K562 (cell line): Measurements from ENCODE around the gene SMIM13. TPM values are rescaled to one million over a fixed set of nuclear protein-coding genes. Genes with fewer than 3 reads are reported as not detected.

ENCODE experiments used
- ATAC-seq: fragments of 200-7000 bp; cut with Tn5 transposase; 3 replicates; pipeline ENCODE4 v1.9.1; 2020; ENCODE audit warnings: moderate library complexity
- BruUV-seq: library from RNA; stranded (reverse); fragments of 400-500 nt; replicated peaks from 2 replicates; lab custom pipeline; 2021; lab: Mats Ljungman, UMichigan
- CTCF ChIA-PET: fragments of 300-600 bp; formaldehyde crosslinking; extraction: SDS; loops from one replicate; lab custom pipeline; 2021; ENCODE audit warnings: low intra/inter-chr PET ratio; lab: Yijun Ruan, JAX
- POLR2A ChIA-PET: fragments of 300-600, 350-650 bp; sonication (Branson Sonifier 250); formaldehyde crosslinking; extraction: SDS; loops from one replicate; lab custom pipeline; 2021; ENCODE audit warnings: antibody characterized with exemption, inconsistent platforms; lab: Yijun Ruan, JAX
- DNase-seq, 4 experiments: peaks; one replicate each; pipeline versions ENCODE4 v3.0.0 to v3.0.0-alpha.2; 2011 to 2018; ENCODE audit warnings: low spot score in 3 of 4, mixed read lengths in 3 of 4; ENCODE audit errors: extremely low read depth in 1 of 4
- FAIRE-seq: peaks from 2 replicates; lab custom pipeline; 2011; peaks lifted over from hg19 to GRCh38; lab: Jason Lieb, UNC
- H2AFZ ChIP-seq: 2 replicates; pipeline ENCODE4 v1.6.0; 2011; ENCODE audit warnings: low read depth, low read length, control low read depth, inconsistent platforms
- H3K27ac ChIP-seq: fragments of 200-600 bp; 3 replicates; pipeline ENCODE4 v1.8.0; 2011; ENCODE audit warnings: low read depth, mild to moderate bottlenecking, control low read depth, inconsistent platforms, low read length, moderate library complexity, mixed read lengths; ENCODE audit errors: extremely low read depth
- H3K27me3 ChIP-seq, 2 experiments: fragments of 300-600 bp in 1 of 2; 2 replicates in 1 of 2; 3 replicates in 1 of 2; pipeline versions ENCODE4 v1.6.0 to v1.8.0; 2011; ENCODE audit warnings: inconsistent platforms in 2 of 2, low read length in 2 of 2, mild to moderate bottlenecking in 1 of 2, mixed read lengths in 1 of 2, moderate library complexity in 1 of 2; ENCODE audit not compliant: control insufficient read depth in 2 of 2, insufficient read depth in 2 of 2
- H3K36me3 ChIP-seq: fragments of 300-600 bp; 3 replicates; pipeline ENCODE4 v1.8.0; 2011; ENCODE audit warnings: mild to moderate bottlenecking, low read length, inconsistent platforms; ENCODE audit not compliant: control insufficient read depth, insufficient read depth
- H3K4me1 ChIP-seq, 2 experiments: fragments of 200-600 bp in 1 of 2; replicated peaks in 1 of 2; 2 replicates in 1 of 2; 3 replicates in 1 of 2; pipeline versions ENCODE4 v1.5.1 to v1.8.0; 2011; ENCODE audit warnings: inconsistent platforms in 2 of 2, low read length in 2 of 2, mild to moderate bottlenecking in 1 of 2, mixed read lengths in 1 of 2, moderate library complexity in 1 of 2; ENCODE audit not compliant: control insufficient read depth in 2 of 2, insufficient read depth in 2 of 2
- H3K4me2 ChIP-seq: 2 replicates; pipeline ENCODE4 v1.6.1; 2011; ENCODE audit warnings: low read length, control low read depth, inconsistent platforms, mixed read lengths; ENCODE audit not compliant: insufficient read depth
- H3K4me3 ChIP-seq: fragments of 200-600 bp; sonication (generic), shearing (Covaris generic); 2 replicates; pipeline ENCODE4 v1.5.1; 2016; ENCODE audit warnings: control low read depth, inconsistent platforms
- H3K79me2 ChIP-seq: fragments of 200-600 bp; 3 replicates; pipeline ENCODE4 v1.8.0; 2011; ENCODE audit warnings: low read length, inconsistent platforms; ENCODE audit not compliant: control insufficient read depth, insufficient read depth
- H3K9ac ChIP-seq, 2 experiments: 2 replicates each; pipeline versions ENCODE4 v1.6.0 to v1.6.1; 2011; ENCODE audit warnings: low read depth in 2 of 2, low read length in 2 of 2, control low read depth in 1 of 2, inconsistent platforms in 1 of 2, mild to moderate bottlenecking in 1 of 2, mixed read lengths in 1 of 2; ENCODE audit not compliant: insufficient read depth in 1 of 2
- H3K9me1 ChIP-seq: one replicate; pipeline ENCODE4 v1.6.0; 2011; ENCODE audit warnings: inconsistent platforms, mild to moderate bottlenecking, low read length, moderate library complexity; ENCODE audit not compliant: control insufficient read depth, insufficient read depth
- H3K9me3 ChIP-seq: replicated peaks from 2 replicates; pipeline ENCODE4 v1.5.1; 2011; ENCODE audit warnings: low read depth, low read length, inconsistent platforms; ENCODE audit not compliant: control insufficient read depth, insufficient read depth
- H4K20me1 ChIP-seq: replicated peaks from 2 replicates; pipeline ENCODE4 v1.6.1; 2011; ENCODE audit warnings: low read length, inconsistent platforms, mixed read lengths; ENCODE audit not compliant: control insufficient read depth, insufficient read depth
- CCAR2 ChIP-seq: fragments of 200-400 bp; formaldehyde crosslinking; IDR thresholded peaks from 2 replicates; pipeline ENCODE4 v1.6.1; 2017; ENCODE audit warnings: mild to moderate bottlenecking, low read depth, low read length
- HMGN3 ChIP-seq: IDR thresholded peaks from 2 replicates; pipeline ENCODE4 v1.6.1; 2011; ENCODE audit warnings: borderline replicate concordance, low read depth, mild to moderate bottlenecking, mixed read lengths, low read length; ENCODE audit not compliant: insufficient read length; ENCODE audit errors: extremely low read depth
- MAZ ChIP-seq, 2 experiments: fragments of 450-650 bp in 1 of 2; sonication (generic) in 1 of 2; formaldehyde crosslinking; IDR thresholded peaks in 1 of 2; conservative IDR thresholded peaks in 1 of 2; 2 replicates each; pipeline versions ENCODE4 v1.4.0 to v1.5.0; 2020; ENCODE audit warnings: mild to moderate bottlenecking in 1 of 2, missing genetic modification reagents in 1 of 2
- NFATC3 ChIP-seq: fragments of 450-650 bp; IDR thresholded peaks from 2 replicates; pipeline ENCODE4 v1.6.1; 2017; ENCODE audit warnings: mild to moderate bottlenecking
- PCBP2 ChIP-seq: fragments of 200-400 bp; formaldehyde crosslinking; IDR thresholded peaks from 2 replicates; pipeline ENCODE4 v1.6.1; 2018; ENCODE audit warnings: low read length, low read depth, mild to moderate bottlenecking, moderate library complexity; ENCODE audit not compliant: poor library complexity, severe bottlenecking
- PPARD ChIP-seq: fragments of 250-450 bp; sonication (Bioruptor Pico); IDR thresholded peaks from 2 replicates; pipeline ENCODE4 v1.8.0; 2022; ENCODE audit warnings: inconsistent platforms, mild to moderate bottlenecking, moderate library complexity
- ZNF146 ChIP-seq: IDR thresholded peaks from one replicate; pipeline ENCODE4 v1.6.1; 2018; ENCODE audit warnings: missing compliant biosample characterization; ENCODE audit not compliant: unreplicated experiment
- ZNF197 ChIP-seq: fragments of 200-800 bp; sonication (Bioruptor generic); IDR thresholded peaks from 2 replicates; pipeline ENCODE4 v1.6.1; 2016; ENCODE audit warnings: low read depth, missing genetic modification characterization, missing compliant biosample characterization
- ZNF830 ChIP-seq: fragments of 250-450 bp; sonication (Bioruptor Pico); IDR thresholded peaks from 2 replicates; pipeline ENCODE4 v1.5.0; 2021; ENCODE audit warnings: mild to moderate bottlenecking
- WGBS: fragments of 100-300 bp; shearing (Covaris generic); methylation state at CpG from one replicate; pipeline ENCODE4 v1.1.6; 2016; ENCODE audit warnings: low coverage, mixed read lengths; ENCODE audit not compliant: insufficient coverage; ENCODE audit errors: missing lambda C conversion rate; 5-methylcytosine and 5-hydroxymethylcytosine counted together
- in situ Hi-C: fragments of 300-500 bp; cut with MboI; formaldehyde crosslinking; loops from 4 replicates; pipeline ENCODE4 v1.15.0; 2018; ENCODE audit warnings: inconsistent platforms, mixed read lengths
- intact Hi-C: fragments of 100-400 bp; cut with micrococcal nuclease; formaldehyde crosslinking; loops from 2 replicates; pipeline ENCODE4 v1.14.2; 2022
- polyA plus RNA-seq, 8 experiments: library from polyadenylated mRNA; depleted of rRNA in 4 of 8; stranded (reverse) in 5 of 8; unstranded in 3 of 8; fragments of >200 nt; fragmentation: Nextera tagmentation in 2 of 8; fragmentation: Illumina TruSeq in 1 of 8; extraction: Ambion mirVana in 2 of 8; extraction: Trizol in 1 of 8; gene quantifications; 2 replicates each; pipeline versions ENCODE4 v1.2.1 to v1.2.3, GENCODE V29; 2011 to 2014; ENCODE audit warnings: inconsistent platforms in 1 of 8, missing spikeins in 1 of 8
- total RNA-seq, 7 experiments: library from RNA; depleted of rRNA in 6 of 7; stranded (reverse); fragments of >200 nt in 6 of 7; fragmentation: Illumina TruSeq in 2 of 7; extraction: Trizol in 2 of 7; gene quantifications; 2 replicates each; pipeline versions ENCODE4 v1.2.1 to v1.2.3, GENCODE V29; 2011 to 2021; ENCODE audit warnings: low replicate concordance in 1 of 7
- TF ChIP-seq, protein P1 (sequence below): fragments of 450-650 bp; formaldehyde crosslinking; IDR thresholded peaks from 2 replicates; pipeline ENCODE4 v1.4.0; 2020; ENCODE audit warnings: mild to moderate bottlenecking
- TF ChIP-seq, protein P2 (sequence below): fragments of 250-450 bp; sonication (Bioruptor Pico); IDR thresholded peaks from 2 replicates; pipeline ENCODE4 v1.4.0; 2020; ENCODE audit warnings: mild to moderate bottlenecking
- TF ChIP-seq, protein P3 (sequence below): fragments of 250-450 bp; sonication (Bioruptor Pico); IDR thresholded peaks from 2 replicates; pipeline ENCODE4 v1.4.0; 2020; ENCODE audit warnings: mild to moderate bottlenecking, moderate library complexity
- TF ChIP-seq, protein P4 (sequence below): fragments of 450-650 bp; IDR thresholded peaks from 2 replicates; pipeline ENCODE4 v1.6.1; 2016; ENCODE audit warnings: low read depth, mild to moderate bottlenecking, moderate library complexity
- TF ChIP-seq, protein P5 (sequence below): fragments of 450-650 bp; IDR thresholded peaks from 2 replicates; pipeline ENCODE4 v1.6.1; 2017; ENCODE audit warnings: mild to moderate bottlenecking, moderate library complexity

The SMIM13 gene
- total and polyA plus RNA-seq, 9 of the 15 experiments (the other 6 are each of a cell fraction or from before 2014, with no cell fraction given) = 5.5 to 24.8 (median 11.7) TPM

DNA sequence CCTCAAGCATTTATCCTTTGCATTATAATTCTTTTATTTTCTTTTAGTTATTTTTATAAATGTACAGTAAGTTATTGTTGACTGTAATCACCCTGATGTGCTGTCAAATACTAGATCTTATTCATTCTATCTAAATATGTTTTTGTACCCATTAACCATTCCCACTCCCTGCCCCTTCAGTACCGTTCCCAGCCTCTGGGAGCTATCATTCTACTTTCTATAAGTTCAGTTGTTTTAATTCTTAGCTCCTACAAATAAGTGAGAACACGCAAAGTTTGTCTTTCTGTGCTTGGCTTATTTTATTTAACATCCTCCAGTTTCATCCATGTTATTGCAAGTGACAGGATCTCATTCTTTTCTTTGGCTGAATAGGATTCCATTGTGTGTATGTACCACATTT, 30.3 kb downstream of the SMIM13 start:
- Histone ChIP-seq H3K9me1 (no peaks in the 10 kb centered on the region), H3K9ac (no peak overlapping the region), H3K27ac (no peak overlapping the region), H3K4me1 (peaks cover 0 to 2% of the 10 kb centered on the region in 2 experiments; a peak in 2 of 5 replicates), H3K36me3 (0 out of 3 replicates have a peak, but pooled peaks cover 2% of the 10 kb centered on the region), H4K20me1 (peaks cover 4% of the 10 kb centered on the region; the same call in 1 of the 2 replicates), H3K27me3 (no peaks in the 10 kb centered on the region), H3K4me3 (no peak overlapping the region), H3K4me2 (no peak overlapping the region), H3K9me3 (no peaks in the 10 kb centered on the region), H2AFZ (no peak overlapping the region), H3K79me2 (peaks cover 17% of the 10 kb centered on the region; the same call in 2 of the 3 replicates)
- intact Hi-C loops = no loop called here
- ATAC-seq = no peak
- ChIA-PET POLR2A (no interaction called here), CTCF (no interaction called here)
- BruUV-seq = no TSS peak
- WGBS = 88% methylated on average over 2 of the region's 2 CpGs
- FAIRE-seq = no peak
- in situ Hi-C loops = no loop called here
- no peak for DNase-seq
- TF ChIP-seq, protein P1, sequence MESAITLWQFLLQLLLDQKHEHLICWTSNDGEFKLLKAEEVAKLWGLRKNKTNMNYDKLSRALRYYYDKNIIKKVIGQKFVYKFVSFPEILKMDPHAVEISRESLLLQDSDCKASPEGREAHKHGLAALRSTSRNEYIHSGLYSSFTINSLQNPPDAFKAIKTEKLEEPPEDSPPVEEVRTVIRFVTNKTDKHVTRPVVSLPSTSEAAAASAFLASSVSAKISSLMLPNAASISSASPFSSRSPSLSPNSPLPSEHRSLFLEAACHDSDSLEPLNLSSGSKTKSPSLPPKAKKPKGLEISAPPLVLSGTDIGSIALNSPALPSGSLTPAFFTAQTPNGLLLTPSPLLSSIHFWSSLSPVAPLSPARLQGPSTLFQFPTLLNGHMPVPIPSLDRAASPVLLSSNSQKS = no peak
- TF ChIP-seq ZNF146 (CRISPR knock-in tag) (no peak), NFATC3 (no peak), PPARD (no peak), ZNF830 (CRISPR knock-in tag) (no peak), CCAR2 (no peak), PCBP2 (no peak), HMGN3 (no peak), ZNF197 (no peak), MAZ (CRISPR knock-in tag; conservative IDR thresholded peaks at IDR 0.05 in 1 of 2, IDR thresholded peaks at IDR 0.05 in 1 of 2) (no peak)
- TF ChIP-seq, protein P2, sequence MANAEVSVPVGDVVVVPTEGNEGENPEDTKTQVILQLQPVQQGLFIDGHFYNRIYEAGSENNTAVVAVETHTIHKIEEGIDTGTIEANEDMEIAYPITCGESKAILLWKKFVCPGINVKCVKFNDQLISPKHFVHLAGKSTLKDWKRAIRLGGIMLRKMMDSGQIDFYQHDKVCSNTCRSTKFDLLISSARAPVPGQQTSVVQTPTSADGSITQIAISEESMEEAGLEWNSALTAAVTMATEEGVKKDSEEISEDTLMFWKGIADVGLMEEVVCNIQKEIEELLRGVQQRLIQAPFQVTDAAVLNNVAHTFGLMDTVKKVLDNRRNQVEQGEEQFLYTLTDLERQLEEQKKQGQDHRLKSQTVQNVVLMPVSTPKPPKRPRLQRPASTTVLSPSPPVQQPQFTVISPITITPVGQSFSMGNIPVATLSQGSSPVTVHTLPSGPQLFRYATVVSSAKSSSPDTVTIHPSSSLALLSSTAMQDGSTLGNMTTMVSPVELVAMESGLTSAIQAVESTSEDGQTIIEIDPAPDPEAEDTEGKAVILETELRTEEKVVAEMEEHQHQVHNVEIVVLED (CRISPR knock-in tag) = no peak
- TF ChIP-seq, protein P3, sequence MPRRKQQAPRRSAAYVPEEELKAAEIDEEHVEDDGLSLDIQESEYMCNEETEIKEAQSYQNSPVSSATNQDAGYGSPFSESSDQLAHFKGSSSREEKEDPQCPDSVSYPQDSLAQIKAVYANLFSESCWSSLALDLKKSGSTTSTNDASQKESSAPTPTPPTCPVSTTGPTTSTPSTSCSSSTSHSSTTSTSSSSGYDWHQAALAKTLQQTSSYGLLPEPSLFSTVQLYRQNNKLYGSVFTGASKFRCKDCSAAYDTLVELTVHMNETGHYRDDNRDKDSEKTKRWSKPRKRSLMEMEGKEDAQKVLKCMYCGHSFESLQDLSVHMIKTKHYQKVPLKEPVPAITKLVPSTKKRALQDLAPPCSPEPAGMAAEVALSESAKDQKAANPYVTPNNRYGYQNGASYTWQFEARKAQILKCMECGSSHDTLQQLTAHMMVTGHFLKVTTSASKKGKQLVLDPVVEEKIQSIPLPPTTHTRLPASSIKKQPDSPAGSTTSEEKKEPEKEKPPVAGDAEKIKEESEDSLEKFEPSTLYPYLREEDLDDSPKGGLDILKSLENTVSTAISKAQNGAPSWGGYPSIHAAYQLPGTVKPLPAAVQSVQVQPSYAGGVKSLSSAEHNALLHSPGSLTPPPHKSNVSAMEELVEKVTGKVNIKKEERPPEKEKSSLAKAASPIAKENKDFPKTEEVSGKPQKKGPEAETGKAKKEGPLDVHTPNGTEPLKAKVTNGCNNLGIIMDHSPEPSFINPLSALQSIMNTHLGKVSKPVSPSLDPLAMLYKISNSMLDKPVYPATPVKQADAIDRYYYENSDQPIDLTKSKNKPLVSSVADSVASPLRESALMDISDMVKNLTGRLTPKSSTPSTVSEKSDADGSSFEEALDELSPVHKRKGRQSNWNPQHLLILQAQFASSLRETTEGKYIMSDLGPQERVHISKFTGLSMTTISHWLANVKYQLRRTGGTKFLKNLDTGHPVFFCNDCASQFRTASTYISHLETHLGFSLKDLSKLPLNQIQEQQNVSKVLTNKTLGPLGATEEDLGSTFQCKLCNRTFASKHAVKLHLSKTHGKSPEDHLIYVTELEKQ (CRISPR knock-in tag) = no peak
- TF ChIP-seq, protein P4, sequence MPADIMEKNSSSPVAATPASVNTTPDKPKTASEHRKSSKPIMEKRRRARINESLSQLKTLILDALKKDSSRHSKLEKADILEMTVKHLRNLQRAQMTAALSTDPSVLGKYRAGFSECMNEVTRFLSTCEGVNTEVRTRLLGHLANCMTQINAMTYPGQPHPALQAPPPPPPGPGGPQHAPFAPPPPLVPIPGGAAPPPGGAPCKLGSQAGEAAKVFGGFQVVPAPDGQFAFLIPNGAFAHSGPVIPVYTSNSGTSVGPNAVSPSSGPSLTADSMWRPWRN = no peak
- TF ChIP-seq, protein P5, sequence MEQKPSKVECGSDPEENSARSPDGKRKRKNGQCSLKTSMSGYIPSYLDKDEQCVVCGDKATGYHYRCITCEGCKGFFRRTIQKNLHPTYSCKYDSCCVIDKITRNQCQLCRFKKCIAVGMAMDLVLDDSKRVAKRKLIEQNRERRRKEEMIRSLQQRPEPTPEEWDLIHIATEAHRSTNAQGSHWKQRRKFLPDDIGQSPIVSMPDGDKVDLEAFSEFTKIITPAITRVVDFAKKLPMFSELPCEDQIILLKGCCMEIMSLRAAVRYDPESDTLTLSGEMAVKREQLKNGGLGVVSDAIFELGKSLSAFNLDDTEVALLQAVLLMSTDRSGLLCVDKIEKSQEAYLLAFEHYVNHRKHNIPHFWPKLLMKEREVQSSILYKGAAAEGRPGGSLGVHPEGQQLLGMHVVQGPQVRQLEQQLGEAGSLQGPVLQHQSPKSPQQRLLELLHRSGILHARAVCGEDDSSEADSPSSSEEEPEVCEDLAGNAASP = no peak
